ENCODE measurements around the gene PLCB4.

Gene PLCB4

DNA sequence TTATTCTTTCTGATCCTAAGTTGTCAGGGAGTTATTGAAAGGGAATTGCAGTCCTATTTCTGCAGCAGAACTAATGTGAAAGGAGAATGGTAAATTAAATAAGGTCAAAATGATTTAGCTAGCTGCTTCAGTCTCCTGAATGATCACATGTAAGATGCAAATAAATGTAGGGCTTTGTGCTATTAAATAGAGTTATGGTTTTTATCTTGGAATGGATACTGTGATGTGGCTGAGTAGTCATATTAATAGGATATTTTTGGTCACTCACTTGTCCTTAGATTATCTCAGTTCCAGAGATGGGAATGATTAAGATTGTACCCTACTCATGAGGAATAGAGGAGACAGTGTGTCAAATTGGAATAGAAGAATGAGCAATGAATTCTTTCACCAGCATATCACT, 129.6 kb downstream of the PLCB4 start:
- TF ChIP-seq, protein P1, sequence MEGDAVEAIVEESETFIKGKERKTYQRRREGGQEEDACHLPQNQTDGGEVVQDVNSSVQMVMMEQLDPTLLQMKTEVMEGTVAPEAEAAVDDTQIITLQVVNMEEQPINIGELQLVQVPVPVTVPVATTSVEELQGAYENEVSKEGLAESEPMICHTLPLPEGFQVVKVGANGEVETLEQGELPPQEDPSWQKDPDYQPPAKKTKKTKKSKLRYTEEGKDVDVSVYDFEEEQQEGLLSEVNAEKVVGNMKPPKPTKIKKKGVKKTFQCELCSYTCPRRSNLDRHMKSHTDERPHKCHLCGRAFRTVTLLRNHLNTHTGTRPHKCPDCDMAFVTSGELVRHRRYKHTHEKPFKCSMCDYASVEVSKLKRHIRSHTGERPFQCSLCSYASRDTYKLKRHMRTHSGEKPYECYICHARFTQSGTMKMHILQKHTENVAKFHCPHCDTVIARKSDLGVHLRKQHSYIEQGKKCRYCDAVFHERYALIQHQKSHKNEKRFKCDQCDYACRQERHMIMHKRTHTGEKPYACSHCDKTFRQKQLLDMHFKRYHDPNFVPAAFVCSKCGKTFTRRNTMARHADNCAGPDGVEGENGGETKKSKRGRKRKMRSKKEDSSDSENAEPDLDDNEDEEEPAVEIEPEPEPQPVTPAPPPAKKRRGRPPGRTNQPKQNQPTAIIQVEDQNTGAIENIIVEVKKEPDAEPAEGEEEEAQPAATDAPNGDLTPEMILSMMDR (IDR thresholded peaks at IDR 0.05): no peak
- no peak overlapping the region for H3K4me2 ChIP-seq (ENCODE audit: low read length)
- H3K4me1 ChIP-seq: no peaks in the 10 kb centered on the region
- H3K9me3 ChIP-seq (ENCODE audit: control insufficient read depth, low read length): no peaks in the 10 kb centered on the region
- no peak overlapping the region for H2AFZ ChIP-seq
- no peak overlapping the region for H3K4me3 ChIP-seq (ENCODE audit: low read depth, low read length)
- no peaks in the 10 kb centered on the region for H3K27me3 ChIP-seq (ENCODE audit: control insufficient read depth, insufficient read depth, low read length)
- no peaks in the 10 kb centered on the region for H3K79me2 ChIP-seq
- H3K36me3 ChIP-seq (ENCODE audit: control insufficient read depth, insufficient read depth, low read length): no peaks in the 10 kb centered on the region
- H3K9ac ChIP-seq: no peak overlapping the region
- no peak overlapping the region for H3K27ac ChIP-seq

DNA sequence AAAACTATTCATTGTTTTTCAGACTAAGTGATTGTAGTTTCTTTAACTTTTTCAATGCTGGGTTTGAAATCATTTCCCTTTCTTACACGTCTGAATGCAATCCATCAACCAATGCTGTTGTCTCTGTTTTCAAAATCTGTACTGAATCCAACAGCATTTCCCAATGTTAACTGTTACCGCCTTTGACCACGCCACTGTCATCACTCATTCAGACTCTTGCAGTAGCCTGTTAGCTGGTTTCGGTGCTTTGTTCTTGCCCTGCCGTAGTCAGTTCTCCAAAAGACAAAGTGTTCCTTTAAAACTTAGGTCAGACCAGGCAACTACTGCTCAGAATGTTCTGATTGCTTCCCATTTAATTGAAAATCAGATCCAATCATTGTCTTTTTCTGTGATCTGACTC, 131.3 kb downstream of the PLCB4 start:
- Histone ChIP-seq H2AFZ (no peak overlapping the region), H3K79me2 (no peaks in the 10 kb centered on the region), H3K4me3 (ENCODE audit: low read depth, low read length) (no peak overlapping the region), H3K9ac (no peak overlapping the region), H3K4me2 (ENCODE audit: low read length) (no peak overlapping the region), H3K4me1 (no peaks in the 10 kb centered on the region), H3K27ac (no peak overlapping the region), H3K9me3 (ENCODE audit: control insufficient read depth, low read length) (no peaks in the 10 kb centered on the region), H3K27me3 (ENCODE audit: control insufficient read depth, insufficient read depth, low read length) (no peaks in the 10 kb centered on the region), H3K36me3 (ENCODE audit: control insufficient read depth, insufficient read depth, low read length) (no peaks in the 10 kb centered on the region)
- TF ChIP-seq, protein P1 (IDR thresholded peaks at IDR 0.05): no peak

DNA sequence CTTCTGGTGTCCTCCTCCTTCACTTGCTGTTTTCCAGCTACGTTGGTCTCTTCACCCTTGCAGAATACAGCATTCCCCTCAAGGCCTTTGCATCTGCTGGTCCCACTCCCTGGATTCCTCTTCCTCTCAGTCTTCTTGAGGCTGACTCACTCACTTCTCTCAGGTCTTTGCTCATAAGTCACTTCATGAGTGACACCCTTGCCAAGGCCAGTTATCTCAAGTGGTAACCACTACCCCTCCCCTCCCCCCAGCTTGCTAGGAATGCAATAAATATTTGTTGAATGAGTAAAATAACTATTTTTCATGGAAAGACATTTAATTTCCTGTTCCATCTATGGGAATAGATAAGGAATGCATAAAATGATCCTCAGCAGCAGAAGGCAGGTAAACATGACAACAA, 131.7 kb downstream of the PLCB4 start:
- Histone ChIP-seq H3K79me2 (no peaks in the 10 kb centered on the region), H2AFZ (no peak overlapping the region), H3K4me1 (no peaks in the 10 kb centered on the region), H3K27me3 (ENCODE audit: control insufficient read depth, insufficient read depth, low read length) (no peaks in the 10 kb centered on the region), H3K36me3 (ENCODE audit: control insufficient read depth, insufficient read depth, low read length) (no peaks in the 10 kb centered on the region), H3K9me3 (ENCODE audit: control insufficient read depth, low read length) (no peaks in the 10 kb centered on the region), H3K4me3 (ENCODE audit: low read depth, low read length) (no peak overlapping the region), H3K27ac (no peak overlapping the region), H3K9ac (no peak overlapping the region), H3K4me2 (ENCODE audit: low read length) (no peak overlapping the region)
- TF ChIP-seq, protein P1 (IDR thresholded peaks at IDR 0.05): no peak

DNA sequence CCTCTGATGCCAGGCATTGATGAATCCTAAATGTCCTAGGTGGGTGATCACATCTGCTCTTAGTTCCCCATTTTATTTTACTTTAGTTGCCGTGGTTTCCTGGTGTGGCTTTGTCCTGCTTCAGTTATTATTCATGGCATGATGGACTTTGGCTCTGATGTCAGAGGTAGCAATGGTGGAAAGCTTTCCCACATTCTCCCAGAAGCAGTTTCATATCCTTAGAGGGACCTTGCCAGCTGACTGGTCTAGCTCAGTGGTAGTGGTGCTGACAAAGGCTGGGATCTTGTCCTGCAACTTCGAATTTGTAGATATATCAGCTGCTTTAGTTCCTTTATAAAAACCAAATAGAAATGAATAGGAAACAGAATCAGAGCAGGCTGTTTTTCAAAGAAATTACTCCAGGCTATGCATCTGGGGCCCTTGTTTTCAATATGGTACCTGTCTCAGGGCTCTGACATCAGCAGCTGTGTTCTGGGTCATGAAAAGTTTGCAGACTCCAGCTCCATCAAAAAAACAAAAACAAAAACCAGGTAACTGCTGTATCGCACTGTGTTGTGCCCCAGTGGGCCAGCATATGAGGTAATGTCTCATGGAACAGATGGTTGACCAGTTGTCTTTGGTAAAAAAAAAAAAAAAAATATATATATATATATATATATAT, 133.7 kb downstream of the PLCB4 start:
- Histone ChIP-seq H2AFZ (no peak overlapping the region), H3K36me3 (ENCODE audit: control insufficient read depth, insufficient read depth, low read length) (no peaks in the 10 kb centered on the region), H3K4me3 (ENCODE audit: low read depth, low read length) (no peak overlapping the region), H3K79me2 (no peaks in the 10 kb centered on the region), H3K9me3 (ENCODE audit: control insufficient read depth, low read length) (no peaks in the 10 kb centered on the region), H3K27ac (no peak overlapping the region), H3K4me1 (no peaks in the 10 kb centered on the region), H3K9ac (no peak overlapping the region), H3K4me2 (ENCODE audit: low read length) (no peak overlapping the region), H3K27me3 (ENCODE audit: control insufficient read depth, insufficient read depth, low read length) (no peaks in the 10 kb centered on the region)
- TF ChIP-seq, protein P1 (IDR thresholded peaks at IDR 0.05): no peak

DNA sequence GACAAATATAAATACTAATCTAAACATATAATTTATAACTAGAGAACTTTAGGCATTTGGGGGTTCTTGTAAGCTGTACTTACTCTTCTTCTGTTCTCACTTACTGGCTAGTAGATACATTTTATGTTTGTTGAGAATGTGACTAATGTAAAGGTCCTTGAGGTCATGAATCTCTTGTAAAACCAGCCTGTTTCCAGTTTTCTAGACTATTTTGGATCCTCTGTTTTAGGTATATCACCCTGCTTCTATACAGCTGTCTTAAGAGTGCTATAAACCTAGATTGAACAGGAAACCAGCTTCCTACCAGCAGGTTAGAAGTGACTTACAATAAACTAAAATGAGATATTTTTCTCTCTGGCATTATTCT, 134.2 kb downstream of the PLCB4 start:
- no peak overlapping the region for H3K27ac ChIP-seq
- H3K4me3 ChIP-seq (ENCODE audit: low read depth, low read length): no peak overlapping the region
- H3K36me3 ChIP-seq (ENCODE audit: control insufficient read depth, insufficient read depth, low read length): no peaks in the 10 kb centered on the region
- no peak overlapping the region for H2AFZ ChIP-seq
- no peaks in the 10 kb centered on the region for H3K4me1 ChIP-seq
- no peak overlapping the region for H3K4me2 ChIP-seq (ENCODE audit: low read length)
- no peaks in the 10 kb centered on the region for H3K27me3 ChIP-seq (ENCODE audit: control insufficient read depth, insufficient read depth, low read length)
- TF ChIP-seq, protein P1 (IDR thresholded peaks at IDR 0.05): no peak
- H3K79me2 ChIP-seq: no peaks in the 10 kb centered on the region
- H3K9me3 ChIP-seq (ENCODE audit: control insufficient read depth, low read length): no peaks in the 10 kb centered on the region
- no peak overlapping the region for H3K9ac ChIP-seq
